ENCODE measurements around the gene CIDEA.
"Not testable (repeated sequence)": the region's sequence is repeated elsewhere in the genome, so short reads cannot be mapped to it uniquely, and the experiment has no call there.

The CIDEA gene, protein sequence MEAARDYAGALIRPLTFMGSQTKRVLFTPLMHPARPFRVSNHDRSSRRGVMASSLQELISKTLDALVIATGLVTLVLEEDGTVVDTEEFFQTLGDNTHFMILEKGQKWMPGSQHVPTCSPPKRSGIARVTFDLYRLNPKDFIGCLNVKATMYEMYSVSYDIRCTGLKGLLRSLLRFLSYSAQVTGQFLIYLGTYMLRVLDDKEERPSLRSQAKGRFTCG

DNA sequence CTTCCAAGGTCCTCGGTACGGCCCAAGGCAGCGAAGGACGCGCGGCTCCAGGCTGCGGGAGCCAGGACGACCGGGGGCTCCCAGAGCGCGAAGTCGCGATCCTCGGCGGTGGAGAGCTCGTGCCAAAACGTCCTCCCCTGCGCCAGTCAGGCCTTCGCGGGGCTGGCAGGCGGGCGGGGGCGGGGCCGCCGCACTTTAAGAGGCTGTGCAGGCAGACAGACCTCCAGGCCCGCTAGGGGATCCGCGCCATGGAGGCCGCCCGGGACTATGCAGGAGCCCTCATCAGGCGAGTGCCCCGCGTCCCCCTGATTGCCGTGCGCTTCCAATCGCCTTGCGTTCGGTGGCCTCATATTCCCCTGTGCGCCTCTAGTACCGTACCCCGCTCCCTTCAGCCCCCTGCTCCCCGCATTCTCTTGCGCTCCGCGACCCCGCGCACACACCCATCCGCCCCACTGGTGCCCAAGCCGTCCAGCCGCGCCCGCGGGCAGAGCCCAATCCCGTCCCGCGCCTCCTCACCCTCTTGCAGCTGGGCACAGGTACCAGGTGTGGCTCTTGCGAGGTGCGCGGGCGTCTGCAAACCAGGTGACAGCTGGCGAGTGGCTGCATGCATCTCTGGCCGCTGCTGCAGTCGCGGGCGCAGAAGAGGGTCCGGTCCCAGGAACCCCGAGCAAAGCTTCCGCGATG lies at the start of gene CIDEA:
Gene CIDEA (plus strand): TSS at position 226 of the 684 bp plus-strand sequence. CDS start 23 bp downstream, at position 249.
- no peak for DNase-seq

GRCh38 chr18:12208296-12209153 lies 45.6 kb upstream of the CIDEA start:
- not testable (repeated sequence) for DNase-seq

DNA sequence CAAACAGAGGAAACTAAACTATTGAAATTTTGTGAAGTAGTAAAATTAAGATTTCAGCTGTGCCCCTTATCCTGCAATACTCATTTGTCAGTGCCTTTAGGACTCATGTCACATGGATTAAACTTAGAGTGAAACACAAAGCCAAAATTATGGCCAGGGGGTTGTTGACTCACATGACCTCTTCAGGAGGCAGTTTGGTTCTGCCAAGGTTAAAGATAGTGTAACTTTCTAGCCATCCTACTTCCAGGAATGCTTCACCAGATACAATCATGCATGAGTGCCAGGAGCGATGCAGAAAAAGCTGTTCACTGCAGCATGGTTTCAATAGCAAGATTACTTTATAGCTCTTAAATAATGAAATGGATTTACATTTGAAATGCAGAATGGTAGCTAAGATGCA lies 41.9 kb upstream of the CIDEA start:
- DNase-seq, result not testable (repeated sequence)

- not testable (repeated sequence) for DNase-seq
Measured at GRCh38 chr18:12214296-12215005, 39.7 kb upstream of the CIDEA start.

DNA sequence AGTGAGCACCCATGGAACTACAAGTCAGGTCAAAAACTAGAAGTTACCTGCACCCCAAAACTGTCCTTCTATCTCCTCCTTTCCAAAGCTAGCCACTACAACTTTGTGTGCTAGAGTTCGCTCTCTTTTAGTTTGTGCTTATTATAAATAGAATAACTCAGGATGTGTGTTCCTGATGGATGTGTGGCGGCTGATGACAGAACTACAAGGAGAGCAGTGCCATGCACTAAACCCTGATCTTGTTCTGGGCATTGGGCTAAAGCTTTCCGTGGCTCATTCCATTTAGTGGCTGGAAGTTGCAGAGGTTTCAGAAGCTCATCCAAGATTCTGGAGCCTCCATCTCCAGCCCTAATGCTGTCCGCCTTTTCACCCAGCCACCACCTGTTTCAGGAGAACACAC lies 37.7 kb upstream of the CIDEA start:
- not testable (repeated sequence) for DNase-seq

DNA sequence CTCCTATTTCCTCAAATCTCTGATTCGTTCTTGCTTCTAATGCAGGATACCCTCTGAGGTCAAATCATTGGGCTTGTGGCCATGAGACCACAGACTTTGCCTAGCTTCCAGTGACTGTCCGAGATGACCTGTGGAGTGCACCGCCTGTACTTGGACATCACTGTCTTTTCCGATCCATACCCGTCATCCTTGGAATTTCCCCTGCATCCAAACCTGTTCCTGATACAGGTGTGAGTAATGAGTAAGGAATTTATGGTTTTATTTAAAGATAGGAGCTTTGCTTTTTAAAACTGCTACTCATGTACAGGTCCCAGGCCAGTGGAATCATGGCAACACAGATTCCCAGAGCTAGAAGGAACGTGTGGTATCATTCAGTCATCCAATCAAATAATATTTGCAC lies 35.6 kb upstream of the CIDEA start:
- DNase-seq, result not testable (repeated sequence)

DNA sequence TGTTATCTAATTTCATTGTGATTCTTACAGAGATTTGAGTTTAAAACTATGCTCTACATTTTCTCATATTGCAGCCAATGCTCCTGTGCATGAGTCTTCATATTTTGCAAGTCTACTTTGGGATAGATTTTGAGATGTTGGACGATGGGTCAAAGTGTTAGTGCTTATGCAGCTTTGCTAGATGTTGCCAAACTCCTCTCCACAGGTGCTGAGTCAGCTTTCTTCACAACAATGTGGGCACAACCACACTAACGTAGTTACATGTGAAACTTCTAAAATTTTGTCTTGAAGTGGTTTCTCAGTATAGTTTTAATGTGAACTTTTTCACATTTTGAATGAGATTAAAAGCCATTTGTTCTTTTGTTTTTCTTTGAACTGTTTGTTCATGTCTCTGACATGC lies 32.1 kb upstream of the CIDEA start:
- DNase-seq, result not testable (repeated sequence)

DNA sequence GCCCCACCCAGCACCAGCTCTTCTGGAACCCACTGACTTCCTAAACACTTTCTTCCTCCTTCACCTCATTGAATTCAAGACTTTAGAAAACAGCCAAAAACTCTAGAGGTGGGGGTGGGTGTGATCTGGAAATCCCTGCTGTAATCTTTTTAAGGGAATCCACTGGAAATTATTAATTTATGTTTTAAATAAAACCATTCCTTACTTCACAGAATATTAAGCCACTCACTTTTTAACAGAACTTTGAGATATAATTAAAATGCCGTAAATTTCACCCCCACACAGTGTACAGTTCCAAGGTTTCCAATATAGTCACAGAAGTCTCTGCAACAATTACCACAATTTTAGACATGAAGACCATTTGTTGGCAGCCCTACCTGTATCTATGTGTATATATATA lies 30.8 kb upstream of the CIDEA start:
- not testable (repeated sequence) for DNase-seq

- DNase-seq, result not testable (repeated sequence)
Measured at GRCh38 chr18:12226807-12227206, 27.4 kb upstream of the CIDEA start.

DNA sequence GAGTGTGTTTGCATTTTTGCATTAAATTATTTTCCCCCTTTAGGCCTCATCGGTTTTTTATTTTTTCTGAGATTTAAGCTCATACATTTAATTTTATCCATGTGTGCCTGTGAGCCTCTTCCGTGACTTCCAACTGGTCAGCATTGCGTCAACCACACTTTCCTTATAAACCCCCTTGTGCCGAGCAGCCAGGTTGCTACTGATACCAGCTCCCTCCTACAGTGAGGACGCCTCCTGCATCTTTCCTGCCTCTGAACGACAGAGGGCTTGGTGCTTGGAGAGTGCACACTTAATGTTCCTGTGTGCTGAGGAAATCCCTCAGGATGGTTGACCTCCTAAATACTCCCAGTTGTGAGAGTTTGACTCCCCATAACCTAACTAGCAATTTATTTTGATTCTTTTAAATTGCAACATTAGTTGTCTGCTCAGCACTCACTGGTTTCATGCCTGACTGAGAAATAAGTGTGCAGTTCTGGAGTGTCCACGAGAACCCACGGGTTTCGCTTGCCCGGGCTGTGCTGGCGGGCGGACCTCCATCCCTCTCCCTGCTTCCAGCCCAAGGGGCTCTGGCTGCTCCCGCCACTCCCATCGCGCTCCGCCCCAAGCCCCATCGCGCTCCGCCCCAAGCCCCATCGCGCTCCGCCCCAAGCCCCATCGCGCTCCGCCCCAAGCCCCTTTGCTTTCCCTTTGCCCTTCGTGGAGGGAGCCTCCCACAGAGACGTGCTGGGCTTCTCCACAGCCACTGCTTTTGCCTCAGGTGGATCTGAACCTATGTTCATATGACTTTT lies 26.6 kb upstream of the CIDEA start:
- DNase-seq, result not testable (repeated sequence)

DNA sequence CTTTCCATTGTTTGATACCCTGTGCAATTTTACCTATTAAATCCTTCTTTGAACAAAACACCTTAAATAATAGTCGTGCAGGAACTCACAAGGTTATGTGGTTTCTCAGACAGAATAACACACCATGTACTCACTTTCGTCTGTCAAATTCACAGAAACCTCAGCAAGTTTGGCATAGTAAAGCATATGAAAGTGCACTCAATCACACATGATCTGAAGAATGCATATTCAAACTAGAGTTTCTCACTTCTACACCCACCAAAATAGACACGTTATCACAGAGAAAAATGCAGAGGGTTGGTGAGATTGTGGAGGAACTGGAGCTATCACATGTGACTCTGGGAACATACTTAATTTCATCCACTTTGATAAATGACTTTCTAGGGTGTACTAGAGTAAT lies 25.9 kb upstream of the CIDEA start:
- DNase-seq, result not testable (repeated sequence)

DNA sequence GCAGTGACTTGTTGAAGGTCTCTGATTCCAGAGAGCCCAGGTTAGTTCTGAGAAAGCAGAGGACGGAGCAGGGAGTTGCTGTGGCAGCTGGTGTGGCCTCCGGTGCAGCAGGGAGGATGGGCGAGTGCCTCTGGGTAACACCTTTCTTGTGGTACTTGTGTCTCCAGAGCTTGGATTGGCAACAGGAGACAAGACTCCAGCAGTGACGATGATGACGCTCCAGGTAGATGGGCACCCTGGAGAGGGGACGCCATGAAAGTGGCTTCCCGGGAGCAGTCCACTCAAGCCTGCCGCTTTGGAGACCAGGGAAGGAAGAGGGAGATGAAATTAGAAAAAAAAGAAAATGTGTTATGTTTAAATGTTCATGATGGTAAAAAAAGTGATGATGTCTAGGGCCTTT lies 23.6 kb upstream of the CIDEA start:
- DNase-seq, result not testable (repeated sequence)

- no peak for DNase-seq
Measured at GRCh38 chr18:12231040-12231882, 22.9 kb upstream of the CIDEA start.

DNA sequence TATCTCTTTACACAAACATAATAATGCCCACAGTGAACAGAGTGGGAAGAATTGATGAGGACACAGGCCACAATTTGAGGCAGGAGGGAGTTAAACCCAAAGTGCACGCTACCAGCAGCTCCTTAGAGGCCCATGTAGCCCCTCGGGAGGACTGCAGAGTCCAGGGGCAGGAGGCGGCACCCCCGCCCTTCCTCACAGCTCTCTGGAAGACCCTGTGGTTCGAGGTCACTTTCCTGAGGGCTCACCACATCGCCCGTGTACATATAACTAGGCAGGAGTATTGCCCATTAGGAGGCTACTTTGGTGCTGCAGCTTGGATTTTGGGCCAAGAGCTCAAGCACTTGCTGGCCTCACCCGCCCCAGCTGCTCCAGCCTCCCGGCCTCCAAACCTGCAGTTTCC lies 22.2 kb upstream of the CIDEA start:
- no peak for DNase-seq

GRCh38 chr18:12233378-12233777 lies 20.8 kb upstream of the CIDEA start:
- no peak for DNase-seq

DNA sequence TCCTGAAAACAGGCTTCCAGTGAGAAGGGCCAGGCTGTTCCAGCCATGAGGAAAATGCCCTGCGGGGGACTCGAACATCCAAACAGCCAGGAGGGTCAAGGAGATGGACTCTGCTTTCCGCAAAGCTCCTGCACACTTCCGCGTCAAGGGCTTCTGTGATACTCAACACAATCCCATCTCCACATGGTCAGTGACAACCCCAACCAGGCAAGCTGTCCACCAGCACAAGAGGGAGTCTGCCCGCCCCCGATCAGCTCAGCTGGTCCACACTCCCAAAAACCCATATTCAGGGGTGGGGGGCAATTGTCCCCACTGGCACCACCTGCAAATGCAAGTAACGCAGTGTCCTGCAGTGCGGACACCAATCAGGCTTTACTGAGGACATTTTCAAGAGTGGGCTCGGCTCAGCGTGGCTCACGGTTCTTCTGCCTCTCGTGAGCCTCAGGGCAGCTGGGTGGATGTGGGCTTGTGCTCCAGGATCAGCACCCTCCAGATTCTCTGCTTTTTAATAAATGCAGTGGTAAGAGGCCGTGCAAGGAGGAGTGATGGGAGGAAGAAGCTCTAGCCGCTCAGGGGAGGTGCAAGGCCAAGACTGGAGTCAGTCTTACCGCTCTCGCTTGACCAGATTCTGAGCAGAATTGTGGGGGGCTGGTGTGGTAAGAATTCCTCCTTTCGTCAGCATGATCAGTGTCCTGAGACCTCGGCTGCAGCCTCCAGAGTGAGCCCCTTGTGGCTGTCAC lies 19.5 kb upstream of the CIDEA start:
- DNase-seq, result no peak

DNA sequence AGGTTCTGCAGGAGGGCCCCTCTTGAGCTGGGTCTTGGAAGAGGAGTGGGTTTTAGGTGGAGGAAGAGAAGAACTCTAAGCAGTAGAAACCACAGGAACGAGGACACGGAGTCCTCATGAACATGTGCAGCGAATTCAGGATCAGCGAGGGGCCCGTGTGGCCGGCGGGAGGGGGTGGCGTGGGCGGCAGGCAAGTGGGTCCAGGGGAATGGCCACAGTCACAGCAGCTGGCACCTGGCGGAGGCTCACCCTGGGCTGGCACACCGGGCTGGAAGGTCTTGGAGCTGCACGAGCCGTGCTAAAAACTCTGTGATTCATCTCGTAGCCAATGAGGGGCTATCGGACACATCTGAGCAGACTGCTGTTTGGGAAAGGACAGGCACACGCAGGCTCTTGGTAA lies 18.0 kb upstream of the CIDEA start:
- no peak for DNase-seq

GRCh38 chr18:12236934-12237832 lies 17.0 kb upstream of the CIDEA start:
- peak; percentile 62 for DNase-seq

- no peak for DNase-seq
Measured at GRCh38 chr18:12238826-12239225, 15.3 kb upstream of the CIDEA start.

All from CD4-positive, alpha-beta T cell treated with Interleukin-17A for 4 hours (primary cell).